Stomach smooth muscle (tissue), 2 donors: ENCODE results near the gene INTS4.
"Not testable (repeated sequence)": the region's sequence is repeated elsewhere in the genome, so short reads cannot be mapped to it uniquely, and the experiment has no call there.

ENCODE experiments used
- H3K27ac ChIP-seq: one replicate; pipeline ENCODE4 v1.7.0; 2013; ENCODE audit warnings: mild to moderate bottlenecking, low read length, inconsistent platforms
- H3K27me3 ChIP-seq, 2 donors: one replicate each; pipeline ENCODE4 v1.7.0; 2013; ENCODE audit warnings: low read length in 2 of 2; ENCODE audit not compliant: insufficient read depth in 2 of 2, control insufficient read depth in 1 of 2
- H3K36me3 ChIP-seq, 2 donors: one replicate each; pipeline ENCODE4 v1.7.0; 2013; ENCODE audit warnings: low read length in 2 of 2; ENCODE audit not compliant: control insufficient read depth in 2 of 2, insufficient read depth in 2 of 2
- H3K4me1 ChIP-seq: one replicate; pipeline ENCODE4 v1.7.0; 2013; ENCODE audit warnings: low read length; ENCODE audit not compliant: control insufficient read depth, insufficient read depth
- H3K4me3 ChIP-seq, 2 donors: one replicate each; pipeline ENCODE4 v1.7.0; 2013; ENCODE audit warnings: low read length in 2 of 2
- H3K9ac ChIP-seq, 2 donors: one replicate each; pipeline ENCODE4 v1.7.0; 2013; ENCODE audit warnings: low read length in 2 of 2, mild to moderate bottlenecking in 1 of 2
- H3K9me3 ChIP-seq, 2 donors: one replicate each; pipeline ENCODE4 v1.7.0; 2013; ENCODE audit warnings: low read length in 2 of 2; ENCODE audit not compliant: control insufficient read depth in 2 of 2
- donor health status: healthy.
- donor health status: Pancreatic carcinoma.

INTS4 gene, protein sequence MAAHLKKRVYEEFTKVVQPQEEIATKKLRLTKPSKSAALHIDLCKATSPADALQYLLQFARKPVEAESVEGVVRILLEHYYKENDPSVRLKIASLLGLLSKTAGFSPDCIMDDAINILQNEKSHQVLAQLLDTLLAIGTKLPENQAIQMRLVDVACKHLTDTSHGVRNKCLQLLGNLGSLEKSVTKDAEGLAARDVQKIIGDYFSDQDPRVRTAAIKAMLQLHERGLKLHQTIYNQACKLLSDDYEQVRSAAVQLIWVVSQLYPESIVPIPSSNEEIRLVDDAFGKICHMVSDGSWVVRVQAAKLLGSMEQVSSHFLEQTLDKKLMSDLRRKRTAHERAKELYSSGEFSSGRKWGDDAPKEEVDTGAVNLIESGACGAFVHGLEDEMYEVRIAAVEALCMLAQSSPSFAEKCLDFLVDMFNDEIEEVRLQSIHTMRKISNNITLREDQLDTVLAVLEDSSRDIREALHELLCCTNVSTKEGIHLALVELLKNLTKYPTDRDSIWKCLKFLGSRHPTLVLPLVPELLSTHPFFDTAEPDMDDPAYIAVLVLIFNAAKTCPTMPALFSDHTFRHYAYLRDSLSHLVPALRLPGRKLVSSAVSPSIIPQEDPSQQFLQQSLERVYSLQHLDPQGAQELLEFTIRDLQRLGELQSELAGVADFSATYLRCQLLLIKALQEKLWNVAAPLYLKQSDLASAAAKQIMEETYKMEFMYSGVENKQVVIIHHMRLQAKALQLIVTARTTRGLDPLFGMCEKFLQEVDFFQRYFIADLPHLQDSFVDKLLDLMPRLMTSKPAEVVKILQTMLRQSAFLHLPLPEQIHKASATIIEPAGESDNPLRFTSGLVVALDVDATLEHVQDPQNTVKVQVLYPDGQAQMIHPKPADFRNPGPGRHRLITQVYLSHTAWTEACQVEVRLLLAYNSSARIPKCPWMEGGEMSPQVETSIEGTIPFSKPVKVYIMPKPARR

DNA sequence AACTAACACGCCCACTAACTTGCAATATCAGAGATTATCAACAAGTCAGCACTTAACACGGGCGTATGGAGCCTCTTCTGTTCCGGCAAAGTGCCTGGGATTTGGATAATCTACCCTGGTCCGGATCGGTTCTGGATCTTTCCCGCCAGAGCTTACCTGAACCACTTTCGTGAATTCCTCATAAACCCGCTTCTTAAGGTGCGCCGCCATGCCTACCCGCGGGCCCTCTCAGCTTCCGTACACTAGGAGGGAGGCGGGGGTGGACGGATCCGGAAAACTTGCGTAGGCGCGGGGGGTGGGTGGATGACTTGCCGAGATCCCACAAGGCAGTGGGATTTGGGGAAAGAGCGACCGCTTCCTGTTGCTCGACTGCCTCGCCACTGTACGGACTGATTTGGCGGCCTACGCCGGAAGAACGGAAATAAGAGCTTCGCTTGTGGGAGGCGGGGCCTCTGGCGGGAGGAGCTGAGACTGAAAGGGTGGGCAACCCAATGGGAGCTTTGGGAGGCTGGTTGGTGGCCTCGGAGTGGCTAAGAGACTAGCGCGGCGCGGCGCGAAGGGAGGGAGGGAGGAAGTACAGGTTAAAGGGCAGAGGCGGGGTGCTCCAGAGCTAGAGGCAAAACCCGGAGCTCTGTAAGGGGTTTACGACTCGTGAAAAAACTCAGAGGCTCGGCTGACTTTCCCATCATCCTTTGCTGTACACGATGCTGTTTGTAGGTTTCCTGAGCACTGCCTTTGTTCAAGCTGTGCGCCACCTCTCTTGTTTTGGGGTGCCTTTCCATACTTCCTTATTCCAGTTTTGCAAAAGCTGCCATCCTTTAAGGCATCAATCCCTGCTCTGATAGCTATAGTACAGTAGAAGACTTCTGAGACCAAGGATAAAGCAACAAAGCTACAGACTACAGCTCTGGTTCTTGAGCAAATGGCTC, at the start of gene INTS4:
INTS4 (minus strand) TSS at position 235 of the 929 bp plus-strand sequence; CDS start at position 210, 25 bp downstream.
- Histone ChIP-seq H3K4me3 (peak within 1 kb of the TSS; percentile 76 to 93), H3K27me3 (no peaks in the 10 kb centered on the region), H3K27ac (peak within 1 kb of the TSS; percentile 68), H3K4me1 (peaks cover 10% of the 10 kb centered on the region), H3K9ac (peak within 1 kb of the TSS; percentile 67 to 92), H3K36me3 (peaks cover 0 to 2% of the 10 kb centered on the region in 2 donors), H3K9me3 (no peaks in the 10 kb centered on the region)

DNA sequence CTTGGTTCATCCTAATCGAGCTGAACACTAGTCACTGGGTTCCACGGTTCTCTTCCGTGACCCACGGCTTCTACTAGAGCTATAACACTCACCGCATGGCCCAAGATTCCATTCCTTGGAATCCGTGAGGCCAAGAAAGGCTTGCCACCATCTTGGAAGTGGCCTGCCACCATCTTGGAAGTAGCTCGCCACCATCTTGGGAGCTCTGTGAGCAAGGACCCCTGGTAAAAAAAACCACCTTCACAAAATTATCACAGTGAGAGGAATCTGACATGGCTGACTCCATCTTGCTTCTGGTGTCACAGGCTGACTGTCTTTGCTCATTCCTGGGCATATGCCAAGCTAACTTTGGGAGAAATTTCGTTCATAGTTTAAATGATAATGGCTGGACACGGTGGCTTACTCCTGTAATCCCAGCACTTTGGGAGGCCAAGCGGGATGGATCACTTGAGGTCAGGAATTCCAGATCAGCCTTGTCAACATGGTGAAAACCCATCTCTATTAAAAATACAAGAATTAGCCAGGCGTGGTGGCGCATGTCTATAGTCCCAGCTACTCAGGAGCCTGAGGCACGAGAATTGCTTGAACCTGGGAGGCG, 47.5 kb upstream of the INTS4 start:
- no peaks in the 10 kb centered on the region for H3K27me3 ChIP-seq
- peaks cover 14% of the 10 kb centered on the region for H3K4me1 ChIP-seq
- H3K36me3 ChIP-seq = no peaks in the 10 kb centered on the region
- no peak overlapping the region for H3K27ac ChIP-seq
- H3K9me3 ChIP-seq = no peaks in the 10 kb centered on the region
- H3K9ac ChIP-seq = no peak overlapping the region
- H3K4me3 ChIP-seq = no peak overlapping the region

DNA sequence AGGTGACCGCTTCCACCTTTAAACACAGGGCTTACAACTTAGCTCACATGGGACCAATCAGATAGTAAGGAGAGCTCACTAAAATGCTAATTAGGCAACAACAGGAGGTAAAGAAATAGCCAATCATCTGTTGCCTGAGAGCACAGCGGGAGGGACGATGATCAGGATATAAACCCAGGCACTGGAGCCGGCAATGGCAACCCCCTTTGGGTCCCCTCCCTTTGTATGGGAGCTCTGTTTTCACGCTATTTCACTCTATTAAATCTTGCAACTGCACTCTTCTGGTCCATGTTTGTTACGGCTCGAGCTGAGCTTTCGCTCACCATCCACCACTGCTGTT, 46.9 kb upstream of the INTS4 start:
- H3K36me3 ChIP-seq, H3K4me3 ChIP-seq, H3K9ac ChIP-seq, H3K9me3 ChIP-seq, H3K27ac ChIP-seq, H3K27me3 ChIP-seq: not testable (repeated sequence)
- peaks cover 14% of the 10 kb centered on the region for H3K4me1 ChIP-seq

DNA sequence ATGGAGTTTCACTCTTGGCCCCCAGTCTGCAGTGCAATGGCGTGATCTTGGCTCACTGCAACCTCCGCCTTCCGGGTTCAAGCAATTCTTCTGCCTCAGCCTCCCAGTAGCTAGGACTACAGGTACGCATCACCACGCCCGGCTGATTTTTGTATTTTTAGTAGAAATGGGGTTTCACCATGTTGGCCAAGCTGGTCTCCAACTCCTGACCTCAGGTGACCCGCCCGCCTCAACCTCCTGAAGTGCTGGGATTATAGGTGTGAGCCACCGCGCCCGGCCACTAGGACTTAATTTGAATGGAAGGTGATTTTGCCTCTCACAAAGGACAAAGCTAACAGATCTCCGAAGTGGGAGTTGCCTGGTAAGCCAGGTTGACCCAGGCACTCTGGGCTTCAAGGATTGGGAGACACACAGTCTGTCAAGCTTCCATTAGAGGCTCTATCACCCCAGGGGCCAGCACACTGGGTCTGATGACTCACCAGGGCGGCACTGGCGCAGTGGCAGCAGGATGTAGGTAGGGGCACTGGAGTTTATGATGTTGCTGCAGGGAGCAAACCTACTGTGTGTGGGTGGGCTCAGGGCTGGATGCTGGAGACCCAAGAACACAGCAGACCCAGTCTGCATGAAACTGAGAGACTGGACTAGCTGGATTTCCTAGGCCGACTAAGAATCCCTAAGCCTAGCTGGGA, 46.4 kb upstream of the INTS4 start:
- H3K4me1 ChIP-seq = peaks cover 13% of the 10 kb centered on the region
- no peaks in the 10 kb centered on the region for H3K27me3 ChIP-seq
- no peaks in the 10 kb centered on the region for H3K36me3 ChIP-seq
- H3K27ac ChIP-seq = no peak overlapping the region
- H3K9me3 ChIP-seq = no peaks in the 10 kb centered on the region
- no peak overlapping the region for H3K9ac ChIP-seq
- no peak overlapping the region for H3K4me3 ChIP-seq

DNA sequence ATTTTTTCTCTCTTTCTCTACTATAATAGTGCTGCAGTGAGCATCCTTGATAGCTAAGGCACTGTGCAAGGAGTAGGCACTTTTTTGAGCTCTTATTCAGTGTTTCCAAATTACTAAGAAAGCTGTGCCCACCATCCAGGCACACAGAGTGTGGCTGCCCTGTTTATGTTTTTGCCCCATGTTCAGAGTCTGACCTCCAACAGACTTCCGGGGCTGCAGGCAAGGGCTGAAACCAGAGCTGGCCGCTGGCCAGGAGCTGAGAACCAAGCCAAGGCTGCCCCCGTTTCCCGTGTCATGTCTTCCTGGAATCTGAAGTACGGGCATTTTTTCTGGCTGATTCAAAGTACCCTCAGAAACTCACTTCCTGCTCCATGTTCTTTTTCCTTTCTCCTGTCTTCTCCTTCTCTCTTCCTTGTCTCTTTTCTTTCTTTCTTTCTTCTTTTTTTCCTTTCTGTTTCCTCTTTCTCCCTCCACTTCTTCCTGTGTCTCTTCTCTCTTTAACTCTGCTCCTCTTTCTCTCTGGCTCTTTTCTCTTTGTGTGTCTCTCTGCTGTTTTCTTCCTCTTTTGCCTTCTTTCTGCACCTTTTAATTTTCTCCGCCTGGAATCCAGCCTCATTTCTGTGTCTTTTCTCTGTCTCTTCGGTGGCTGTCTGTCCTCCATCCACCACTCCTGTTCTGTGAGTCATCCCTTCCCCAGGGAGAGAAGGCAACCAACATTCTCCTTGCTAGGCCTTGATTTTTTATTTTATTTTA, 45.6 kb upstream of the INTS4 start:
- H3K4me3 ChIP-seq = peak overlapping the region; percentile 31 to 35
- H3K27me3 ChIP-seq = no peaks in the 10 kb centered on the region
- H3K36me3 ChIP-seq = no peaks in the 10 kb centered on the region
- peak overlapping the region; percentile 60 for H3K27ac ChIP-seq
- H3K4me1 ChIP-seq = peaks cover 6% of the 10 kb centered on the region
- peak overlapping the region in 1 of 2 donors; percentile 63 for H3K9ac ChIP-seq
- no peaks in the 10 kb centered on the region for H3K9me3 ChIP-seq

DNA sequence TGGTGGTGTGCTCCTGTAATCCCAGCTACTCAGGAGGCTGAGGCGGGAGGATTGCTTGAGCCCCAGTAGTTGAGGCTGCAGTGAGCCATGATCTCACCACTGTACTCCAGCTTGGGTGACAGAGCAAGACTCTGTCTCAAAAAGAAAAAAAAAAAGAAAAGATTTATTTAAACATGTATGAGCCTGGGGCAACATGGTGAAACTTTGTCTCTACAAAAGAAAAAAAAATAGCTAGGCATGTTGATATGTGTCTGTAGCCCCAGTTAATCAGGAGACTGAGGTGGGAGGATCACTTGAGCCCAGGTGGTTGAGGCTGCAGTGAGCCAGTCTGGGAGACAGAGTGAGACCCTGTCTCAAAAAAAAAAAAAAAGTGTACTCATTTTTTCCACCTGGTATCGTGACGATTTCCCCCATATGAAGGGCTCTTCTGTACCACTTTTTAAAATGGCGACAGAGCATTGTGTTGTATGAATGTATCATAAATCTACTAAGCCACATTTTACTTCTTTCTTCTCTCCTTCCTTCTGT, 45.0 kb upstream of the INTS4 start:
- Histone ChIP-seq H3K4me3 (peak overlapping the region in 1 of 2 donors; percentile 31), H3K27ac (peak overlapping the region; percentile 60), H3K36me3 (no peaks in the 10 kb centered on the region), H3K4me1 (peaks cover 6% of the 10 kb centered on the region), H3K9ac (peak overlapping the region in 1 of 2 donors; percentile 63), H3K9me3 (no peaks in the 10 kb centered on the region), H3K27me3 (no peaks in the 10 kb centered on the region)

DNA sequence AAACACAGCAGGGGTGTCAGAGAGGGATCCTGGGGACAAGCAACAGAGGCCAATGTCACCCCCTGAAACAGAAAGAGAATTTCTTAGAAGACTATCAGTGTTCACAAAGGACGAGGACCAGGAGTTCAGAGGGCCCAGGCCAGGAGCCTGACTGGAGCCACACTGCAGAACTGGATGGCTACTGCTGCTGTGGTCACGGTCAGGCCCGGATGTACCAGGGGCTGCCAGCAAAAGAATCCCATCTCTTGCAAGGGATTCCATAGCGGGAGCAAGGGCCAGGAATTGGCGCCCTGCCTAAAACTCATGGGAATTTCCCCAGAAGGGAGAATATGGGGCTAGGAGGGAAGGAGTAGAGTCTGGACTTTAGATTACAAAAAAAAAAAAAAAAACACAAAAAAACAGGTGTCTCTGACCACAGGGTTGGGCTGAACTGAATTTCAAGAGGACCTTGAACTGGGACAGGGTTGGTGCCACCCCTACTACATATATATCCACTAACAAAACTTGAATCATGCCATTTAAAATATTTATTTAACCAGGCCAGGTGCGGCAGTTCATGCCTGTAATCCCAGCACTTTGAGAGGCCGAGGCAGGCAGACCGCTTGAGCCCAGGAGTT, 44.3 kb upstream of the INTS4 start:
- Histone ChIP-seq H3K9ac (no peak overlapping the region), H3K4me1 (peaks cover 6% of the 10 kb centered on the region), H3K4me3 (no peak overlapping the region), H3K27me3 (no peaks in the 10 kb centered on the region), H3K9me3 (no peaks in the 10 kb centered on the region), H3K27ac (no peak overlapping the region), H3K36me3 (no peaks in the 10 kb centered on the region)

DNA sequence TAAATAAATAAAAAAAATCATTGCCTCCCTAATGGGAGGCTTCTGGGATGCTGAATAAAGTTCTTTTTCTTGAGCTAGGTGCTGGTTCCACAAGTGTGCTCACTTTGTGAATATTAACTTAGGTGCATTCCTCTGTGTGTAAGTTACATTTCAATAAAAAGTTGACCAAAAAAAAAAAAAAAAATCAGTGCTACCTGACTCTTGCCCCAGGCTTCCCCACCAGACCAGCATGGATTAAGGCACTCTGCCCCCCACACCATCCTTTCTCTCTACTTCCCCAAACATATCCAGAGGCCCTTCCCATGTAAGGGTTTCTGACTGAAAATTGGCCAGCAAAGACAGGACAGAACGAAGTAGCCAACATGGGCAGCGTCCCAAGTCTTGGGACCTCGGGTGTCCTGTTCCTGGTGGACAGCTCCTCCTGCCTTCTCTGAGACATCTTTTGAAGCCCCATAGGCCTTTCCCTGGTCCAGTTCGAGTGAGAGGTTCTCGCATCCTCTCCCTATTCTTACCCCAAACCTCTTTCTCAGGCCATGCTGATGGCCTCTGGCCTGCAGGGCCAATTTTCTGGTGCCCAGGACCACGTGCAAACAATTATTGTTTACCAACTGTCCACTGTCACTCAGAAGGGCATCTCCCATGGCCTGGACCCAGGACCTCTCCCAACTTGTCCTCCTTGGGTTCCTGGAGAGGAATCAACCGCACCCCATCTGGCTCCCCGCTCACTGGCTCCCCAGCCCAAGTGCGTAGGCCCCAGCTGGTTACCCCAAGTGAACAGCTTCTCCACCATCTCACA, 43.6 kb upstream of the INTS4 start:
- no peak overlapping the region for H3K27ac ChIP-seq

More for the DNA sequence above, 43.6 kb upstream of the INTS4 start:
- Histone ChIP-seq H3K4me1 (peaks cover 6% of the 10 kb centered on the region), H3K27me3 (no peaks in the 10 kb centered on the region), H3K4me3 (no peak overlapping the region), H3K9ac (no peak overlapping the region), H3K36me3 (no peaks in the 10 kb centered on the region), H3K9me3 (no peaks in the 10 kb centered on the region)
